Activated naive CD4-positive, alpha-beta T cell treated with anti-CD3 and anti-CD28 coated beads, Interleukin-2, amount 50 U/mL, for 24 hours (primary cell): ENCODE data around the gene NDEL1.
"Not testable (repeated sequence)": the region's sequence is repeated elsewhere in the genome, so short reads cannot be mapped to it uniquely, and the experiment has no call there.

Source experiments
- H3K27ac Mint-ChIP-seq: one replicate; pipeline ENCODE4 v1.8.0; 2021; ENCODE audit warnings: mild to moderate bottlenecking, mixed read lengths
- H3K27me3 Mint-ChIP-seq: one replicate; pipeline ENCODE4 v1.8.0; 2021; ENCODE audit warnings: mixed read lengths
- H3K36me3 Mint-ChIP-seq: one replicate; pipeline ENCODE4 v1.8.0; 2021; ENCODE audit warnings: mixed read lengths
- H3K4me1 Mint-ChIP-seq: one replicate; pipeline ENCODE4 v1.8.0; 2021; ENCODE audit warnings: mixed read lengths
- H3K4me3 Mint-ChIP-seq: one replicate; pipeline ENCODE4 v1.8.0; 2021; ENCODE audit warnings: mild to moderate bottlenecking, mixed read lengths
- H3K9me3 Mint-ChIP-seq: one replicate; pipeline ENCODE4 v1.8.0; 2021; ENCODE audit warnings: mixed read lengths

Gene NDEL1

GRCh38 chr17:8435245-8436168, at the start of gene NDEL1:
TSS of gene NDEL1 (plus strand) at chr17:8435884. CDS start at chr17:8444272, 8,388 bp downstream.
- peaks cover 39% of the 10 kb centered on the region for H3K4me1 Mint-ChIP-seq
- peak within 1 kb of the TSS; percentile 99 for H3K4me3 Mint-ChIP-seq
- H3K9me3 Mint-ChIP-seq = no peaks in the 10 kb centered on the region
- H3K27ac Mint-ChIP-seq = peak within 1 kb of the TSS; percentile 94
- H3K27me3 Mint-ChIP-seq = no peaks in the 10 kb centered on the region
- peaks cover 2% of the 10 kb centered on the region for H3K36me3 Mint-ChIP-seq

- Mint-ChIP-seq H3K27me3 (no peaks in the 10 kb centered on the region), H3K36me3 (peaks cover 11% of the 10 kb centered on the region), H3K9me3 (no peaks in the 10 kb centered on the region), H3K27ac (peak overlapping the region; percentile 56), H3K4me3 (peak overlapping the region; percentile 9), H3K4me1 (peaks cover 20% of the 10 kb centered on the region)
Measured at GRCh38 chr17:8386841-8387240, 48.8 kb upstream of the NDEL1 start.

DNA sequence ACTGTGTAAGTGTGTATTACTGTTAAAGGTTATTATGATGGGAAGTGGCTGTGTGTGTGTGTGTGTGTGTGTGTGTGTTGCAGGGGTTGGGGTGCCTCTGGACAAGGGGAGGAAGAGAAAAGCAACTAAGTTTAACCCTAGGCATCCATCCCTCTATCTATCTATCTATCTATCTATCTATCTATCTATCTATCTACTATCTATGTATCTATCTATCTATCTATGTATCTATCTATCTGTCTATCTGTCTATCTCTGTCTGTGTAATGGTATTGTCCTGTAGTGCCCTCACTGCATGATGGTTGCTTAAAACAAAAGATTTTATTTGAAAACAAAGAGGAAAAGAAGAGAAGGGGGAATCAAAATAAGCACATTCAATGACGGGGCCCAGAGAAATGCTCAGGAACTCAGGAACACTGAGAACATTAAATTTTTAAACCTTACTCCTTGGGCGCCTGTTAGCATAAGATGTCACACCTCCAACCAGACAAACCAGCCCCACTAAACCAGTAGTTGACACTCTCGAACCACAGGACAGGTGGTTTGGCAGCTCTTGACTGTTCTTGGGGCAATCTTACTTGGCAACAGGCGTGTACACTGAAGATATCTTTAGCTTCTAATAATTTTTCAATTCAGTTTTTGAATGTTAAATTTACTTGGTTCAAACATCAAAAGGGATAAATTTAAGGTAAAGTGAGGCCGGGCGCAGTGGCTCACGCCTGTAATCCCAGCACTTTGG, 47.6 kb upstream of the NDEL1 start:
- Mint-ChIP-seq H3K4me3 (no peak overlapping the region), H3K4me1 (peaks cover 20% of the 10 kb centered on the region), H3K9me3 (no peaks in the 10 kb centered on the region), H3K27ac (no peak overlapping the region), H3K36me3 (peaks cover under 1% of the 10 kb centered on the region), H3K27me3 (no peaks in the 10 kb centered on the region)

DNA sequence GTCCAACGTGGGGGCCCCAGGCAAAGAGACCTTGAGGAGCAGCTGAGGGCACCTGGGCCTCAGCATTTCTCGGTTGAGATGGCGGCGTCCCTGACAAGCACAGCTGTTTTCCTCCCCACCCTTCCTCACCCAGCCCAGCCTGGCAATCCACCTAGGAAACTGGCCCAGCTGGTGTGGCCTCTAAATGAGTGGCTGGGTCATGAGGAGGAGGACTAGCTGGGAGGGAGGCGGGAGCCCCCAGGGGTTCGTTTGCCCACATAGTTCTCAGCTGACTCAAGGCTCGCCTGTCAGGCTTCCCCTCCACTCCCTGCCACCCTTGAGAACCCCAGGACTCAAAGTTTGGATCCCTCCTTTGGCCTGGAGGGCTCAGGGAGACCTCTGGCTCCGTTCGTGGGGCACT, 44.0 kb upstream of the NDEL1 start:
- H3K4me1 Mint-ChIP-seq = peaks cover 15% of the 10 kb centered on the region
- H3K9me3 Mint-ChIP-seq = no peaks in the 10 kb centered on the region
- H3K27me3 Mint-ChIP-seq = no peaks in the 10 kb centered on the region
- H3K4me3 Mint-ChIP-seq = no peak overlapping the region
- H3K27ac Mint-ChIP-seq = no peak overlapping the region
- no peaks in the 10 kb centered on the region for H3K36me3 Mint-ChIP-seq

- Mint-ChIP-seq H3K4me3 (no peak overlapping the region), H3K4me1 (peaks cover 13% of the 10 kb centered on the region), H3K27ac (no peak overlapping the region)
Measured at GRCh38 chr17:8392274-8392673, 43.4 kb upstream of the NDEL1 start.

GRCh38 chr17:8392674-8393469, 42.8 kb upstream of the NDEL1 start:
- Mint-ChIP-seq H3K27ac (no peak overlapping the region), H3K36me3 (no peaks in the 10 kb centered on the region), H3K4me3 (no peak overlapping the region), H3K4me1 (peaks cover 13% of the 10 kb centered on the region), H3K27me3 (peaks cover 2% of the 10 kb centered on the region), H3K9me3 (no peaks in the 10 kb centered on the region)

More at GRCh38 chr17:8392274-8392673, 43.4 kb upstream of the NDEL1 start:
- no peaks in the 10 kb centered on the region for H3K27me3 Mint-ChIP-seq
- no peaks in the 10 kb centered on the region for H3K36me3 Mint-ChIP-seq
- H3K9me3 Mint-ChIP-seq = no peaks in the 10 kb centered on the region

DNA sequence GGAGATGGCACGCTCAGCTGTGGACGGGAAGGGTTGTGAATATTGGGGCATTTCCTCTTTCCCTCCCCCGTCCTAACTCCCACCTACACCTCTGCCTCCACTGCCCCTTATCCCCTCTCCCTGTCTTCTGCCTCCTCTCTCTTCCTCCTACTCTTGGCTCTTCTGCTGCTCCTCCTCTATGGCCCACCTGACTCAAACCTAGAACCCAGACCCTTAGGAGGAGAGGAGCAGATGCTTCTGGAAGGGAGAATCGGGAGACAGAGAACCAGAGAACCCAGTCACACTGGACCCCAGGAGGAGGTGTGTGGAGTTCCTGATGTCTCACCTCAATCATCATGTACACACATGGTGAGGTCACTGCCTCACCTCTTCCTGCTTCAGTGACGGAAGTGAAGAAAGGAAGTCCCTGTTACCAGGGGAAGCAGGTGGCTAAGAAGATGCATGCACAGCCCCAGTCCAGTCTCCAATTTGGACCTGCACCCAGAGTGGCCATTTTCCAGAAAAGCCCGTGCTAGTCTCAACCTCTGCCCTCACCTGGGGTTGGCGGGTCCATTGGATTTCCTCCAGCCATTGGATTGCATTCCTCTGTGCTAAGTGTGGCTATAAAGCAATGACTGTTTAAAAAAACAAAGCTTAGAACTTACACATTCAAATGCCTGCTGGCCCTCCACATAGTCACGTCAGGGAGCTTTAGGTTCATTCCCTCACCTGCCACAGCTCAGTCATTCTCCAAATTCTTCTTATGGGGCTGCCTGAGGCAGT, 42.0 kb upstream of the NDEL1 start:
- Mint-ChIP-seq H3K27me3 (peaks cover 4% of the 10 kb centered on the region), H3K27ac (peak overlapping the region; percentile 79), H3K4me1 (peaks cover 13% of the 10 kb centered on the region), H3K36me3 (no peaks in the 10 kb centered on the region), H3K9me3 (no peaks in the 10 kb centered on the region), H3K4me3 (no peak overlapping the region)

- peaks cover 13% of the 10 kb centered on the region for H3K4me1 Mint-ChIP-seq
- not testable (repeated sequence) for H3K27me3 Mint-ChIP-seq, H3K36me3 Mint-ChIP-seq, H3K27ac Mint-ChIP-seq, H3K4me3 Mint-ChIP-seq, H3K9me3 Mint-ChIP-seq
Measured at GRCh38 chr17:8394497-8394896, 41.2 kb upstream of the NDEL1 start.

GRCh38 chr17:8397636-8398035, 38.0 kb upstream of the NDEL1 start, which contains the start of gene RNF222:
TSS of gene RNF222 (minus strand) at chr17:8397827. CDS start at chr17:8393461, 4,366 bp downstream.
- Mint-ChIP-seq H3K9me3 (no peaks in the 10 kb centered on the region), H3K36me3 (no peaks in the 10 kb centered on the region), H3K27me3 (peaks cover 15% of the 10 kb centered on the region), H3K4me3 (no peak within 1 kb of the TSS), H3K4me1 (peaks cover 10% of the 10 kb centered on the region), H3K27ac (no peak within 1 kb of the TSS)

DNA sequence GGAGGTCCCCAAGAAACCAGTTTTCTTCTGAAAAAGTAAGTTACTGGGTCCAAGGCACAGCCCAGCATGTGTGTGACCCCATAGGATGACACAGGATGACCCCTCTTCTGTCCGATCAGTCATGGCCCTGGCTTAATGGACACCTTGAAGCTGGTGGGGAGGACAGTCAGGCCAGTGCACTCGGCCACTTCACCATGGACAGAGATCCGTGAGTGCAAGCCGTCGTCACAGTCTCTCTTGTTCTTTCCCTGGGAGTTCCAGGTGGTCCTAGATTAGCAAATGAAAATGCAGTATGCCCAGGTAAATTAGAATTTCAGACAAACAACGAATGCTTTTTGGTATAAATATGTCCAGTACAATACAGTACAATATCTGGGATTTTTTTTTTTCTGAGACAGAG, 36.7 kb upstream of the NDEL1 start:
- H3K4me3 Mint-ChIP-seq = no peak overlapping the region
- H3K36me3 Mint-ChIP-seq = no peaks in the 10 kb centered on the region
- peaks cover 17% of the 10 kb centered on the region for H3K27me3 Mint-ChIP-seq
- H3K27ac Mint-ChIP-seq = no peak overlapping the region
- peaks cover 3% of the 10 kb centered on the region for H3K4me1 Mint-ChIP-seq
- no peaks in the 10 kb centered on the region for H3K9me3 Mint-ChIP-seq

DNA sequence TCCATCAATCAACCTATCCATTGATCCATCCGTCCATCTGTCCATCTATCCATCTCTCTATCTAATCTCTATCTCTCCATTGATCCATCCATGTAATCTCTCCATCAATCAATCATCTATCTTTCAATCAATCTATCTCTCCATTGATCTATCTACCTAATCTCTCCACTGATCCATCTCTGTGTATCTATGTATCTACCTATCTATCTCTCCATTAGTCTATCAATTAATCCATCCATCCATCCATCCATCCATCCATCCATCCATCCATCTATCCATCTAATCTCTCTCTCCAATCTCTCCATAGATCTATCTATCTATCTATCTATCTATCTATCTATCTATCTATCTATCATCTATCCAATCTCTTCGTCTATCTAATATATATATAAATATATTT, 34.6 kb upstream of the NDEL1 start:
- peaks cover 17% of the 10 kb centered on the region for H3K27me3 Mint-ChIP-seq
- no peaks in the 10 kb centered on the region for H3K4me1 Mint-ChIP-seq
- no peak overlapping the region for H3K4me3 Mint-ChIP-seq
- H3K36me3 Mint-ChIP-seq = no peaks in the 10 kb centered on the region
- H3K27ac Mint-ChIP-seq = no peak overlapping the region
- H3K9me3 Mint-ChIP-seq = no peaks in the 10 kb centered on the region

GRCh38 chr17:8402921-8403536, 32.7 kb upstream of the NDEL1 start:
- H3K27ac Mint-ChIP-seq = no peak overlapping the region
- no peaks in the 10 kb centered on the region for H3K4me1 Mint-ChIP-seq
- no peaks in the 10 kb centered on the region for H3K9me3 Mint-ChIP-seq
- no peak overlapping the region for H3K4me3 Mint-ChIP-seq
- peaks cover 16% of the 10 kb centered on the region for H3K27me3 Mint-ChIP-seq
- no peaks in the 10 kb centered on the region for H3K36me3 Mint-ChIP-seq

GRCh38 chr17:8405499-8406016, 30.1 kb upstream of the NDEL1 start:
- Mint-ChIP-seq H3K4me1 (peaks cover 7% of the 10 kb centered on the region), H3K9me3 (no peaks in the 10 kb centered on the region), H3K27ac (no peak overlapping the region), H3K27me3 (peaks cover 13% of the 10 kb centered on the region), H3K4me3 (no peak overlapping the region), H3K36me3 (no peaks in the 10 kb centered on the region)

- Mint-ChIP-seq H3K27me3 (peaks cover 10% of the 10 kb centered on the region), H3K4me1 (peaks cover 7% of the 10 kb centered on the region), H3K36me3 (no peaks in the 10 kb centered on the region), H3K4me3 (no peak overlapping the region), H3K9me3 (no peaks in the 10 kb centered on the region), H3K27ac (no peak overlapping the region)
Measured at GRCh38 chr17:8406174-8406573, 29.5 kb upstream of the NDEL1 start.
